CD8-positive, alpha-beta memory T cell (primary cell): Measurements from ENCODE around the gene RFTN1. TPM values are rescaled to one million over a fixed set of nuclear protein-coding genes. Genes with fewer than 3 reads are reported as not detected.

Source experiments
- CTCF ChIA-PET: fragments of 350-600 bp; sonication (Branson Sonifier 250); formaldehyde crosslinking; loops from one replicate; lab custom pipeline; 2021; ENCODE audit warnings: antibody characterized with exemption; lab: Charles Lee
- POLR2A ChIA-PET: fragments of 350-600 bp; sonication (Branson Sonifier 250); formaldehyde crosslinking; loops from one replicate; lab custom pipeline; 2021; ENCODE audit warnings: antibody characterized with exemption; lab: Charles Lee
- DNase-seq, 5 donors: peaks; one replicate each; pipeline versions ENCODE4 v3.0.0 to v3.0.0-alpha.2; 2020 to 2022; ENCODE audit warnings: mixed read lengths in 1 of 5
- H3K27ac ChIP-seq: one replicate; pipeline ENCODE4 v1.7.0; 2013; ENCODE audit warnings: low read depth, mild to moderate bottlenecking, low read length, moderate library complexity
- H3K27me3 ChIP-seq: 2 replicates; pipeline ENCODE4 v1.7.0; 2013; ENCODE audit warnings: low read length, mild to moderate bottlenecking; ENCODE audit not compliant: insufficient read depth, poor library complexity, severe bottlenecking
- H3K36me3 ChIP-seq: 2 replicates; pipeline ENCODE4 v1.7.0; 2013; ENCODE audit warnings: mild to moderate bottlenecking, low read length, moderate library complexity; ENCODE audit not compliant: insufficient read depth
- H3K4me1 ChIP-seq: 2 replicates; pipeline ENCODE4 v1.7.0; 2013; ENCODE audit warnings: mild to moderate bottlenecking, low read length, moderate library complexity; ENCODE audit not compliant: insufficient read depth
- H3K4me3 ChIP-seq: 2 replicates; pipeline ENCODE4 v1.7.0; 2013; ENCODE audit warnings: mild to moderate bottlenecking, low read length
- H3K9me3 ChIP-seq: 2 replicates; pipeline ENCODE4 v1.7.0; 2013; ENCODE audit warnings: mild to moderate bottlenecking, low read length
- H3K27ac Mint-ChIP-seq, 8 donors: one replicate each; pipeline ENCODE4 v1.8.0; 2020 to 2021; ENCODE audit warnings: mixed read lengths in 8 of 8, mild to moderate bottlenecking in 6 of 8, inconsistent platforms in 3 of 8, moderate library complexity in 3 of 8
- H3K27me3 Mint-ChIP-seq, 2 donors: one replicate each; pipeline ENCODE4 v1.8.0; 2020 to 2021; ENCODE audit warnings: mixed read lengths in 2 of 2, mild to moderate bottlenecking in 1 of 2, moderate library complexity in 1 of 2
- H3K36me3 Mint-ChIP-seq, 3 donors: one replicate each; pipeline ENCODE4 v1.8.0; 2020 to 2021; ENCODE audit warnings: mixed read lengths in 3 of 3, inconsistent platforms in 1 of 3, mild to moderate bottlenecking in 1 of 3
- H3K4me1 Mint-ChIP-seq, 3 donors: one replicate each; pipeline ENCODE4 v1.8.0; 2020 to 2021; ENCODE audit warnings: mixed read lengths in 3 of 3, inconsistent platforms in 1 of 3, mild to moderate bottlenecking in 1 of 3
- H3K4me3 Mint-ChIP-seq, 7 donors: one replicate each; pipeline ENCODE4 v1.8.0; 2020 to 2021; ENCODE audit warnings: mixed read lengths in 7 of 7, mild to moderate bottlenecking in 6 of 7, moderate library complexity in 4 of 7, inconsistent platforms in 2 of 7
- H3K9me3 Mint-ChIP-seq, 5 donors: one replicate each; pipeline ENCODE4 v1.8.0; 2020 to 2022; ENCODE audit warnings: mixed read lengths in 5 of 5, mild to moderate bottlenecking in 3 of 5, moderate library complexity in 2 of 5, inconsistent platforms in 1 of 5
- polyA plus RNA-seq: library from polyadenylated mRNA; unstranded; fragments of 300-500 nt; fragmentation: Illumina TruSeq; gene quantifications from one replicate; pipeline ENCODE4 v1.2.3, GENCODE V29; 2021
- total RNA-seq, 2 experiments: library from RNA; stranded (reverse); gene quantifications; one replicate each; pipeline ENCODE4 v1.2.3, GENCODE V29; 2021

Gene RFTN1
- total and polyA plus RNA-seq, 3 experiments from 2014 or later, result 87.4 to 126 (median 125) TPM

DNA sequence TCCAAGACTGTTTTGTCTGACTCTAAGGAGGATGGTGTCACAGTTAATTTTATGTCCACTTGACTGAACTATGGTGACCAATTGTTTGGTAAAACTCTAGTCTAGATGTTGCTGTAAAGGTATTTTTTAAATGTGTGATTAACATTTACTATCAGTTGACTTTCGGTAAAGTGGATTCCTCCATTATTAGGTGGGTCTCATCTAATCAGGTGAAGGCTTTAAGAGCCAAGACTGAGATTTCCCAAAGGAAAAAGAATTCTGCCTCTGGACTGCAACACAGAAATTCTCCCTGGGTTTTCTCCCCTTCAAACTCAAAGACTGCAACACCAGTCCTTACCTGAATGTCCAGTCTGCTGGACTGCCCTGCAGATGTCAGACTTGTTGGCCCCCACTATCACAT, 129.6 kb downstream of the RFTN1 start:
- Histone ChIP-seq H3K4me3 (no peak overlapping the region), H3K27ac (no peak overlapping the region), H3K36me3 (no peaks in the 10 kb centered on the region), H3K27me3 (no peaks in the 10 kb centered on the region), H3K4me1 (peaks cover 14% of the 10 kb centered on the region), H3K9me3 (no peaks in the 10 kb centered on the region)
- Mint-ChIP-seq H3K9me3 (no peaks in the 10 kb centered on the region), H3K27ac (peak overlapping the region in 2 of 8 donors; percentile 68 to 72), H3K4me3 (no peak overlapping the region), H3K36me3 (peaks cover 0 to 21% (median 16%) of the 10 kb centered on the region in 3 donors), H3K4me1 (peaks cover 60 to 86% (median 81%) of the 10 kb centered on the region in 3 donors), H3K27me3 (no peaks in the 10 kb centered on the region)
- DNase-seq, result no peak
- CTCF ChIA-PET, result no interaction called here
- POLR2A ChIA-PET, result no interaction called here

DNA sequence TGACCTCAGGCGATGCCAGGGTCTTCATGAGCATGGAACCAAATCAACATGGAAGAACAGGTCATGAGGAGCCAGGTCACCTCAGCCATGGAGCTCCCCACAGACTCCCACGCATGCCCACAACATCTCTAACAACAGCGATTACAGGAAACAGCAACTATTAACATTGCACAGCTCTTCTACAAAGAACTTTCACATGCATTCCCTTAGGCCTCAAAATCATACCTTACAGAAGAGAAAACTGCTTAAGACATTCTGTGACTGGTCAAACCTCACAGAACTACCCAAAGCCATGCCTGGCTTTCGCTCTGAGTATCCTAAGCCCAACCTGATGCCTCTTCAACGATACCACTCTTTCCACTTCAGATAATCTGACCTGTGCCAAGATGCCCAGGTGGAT, 130.7 kb downstream of the RFTN1 start:
- CTCF ChIA-PET, result interaction anchor here (1.4 kb wide), 1 partner anchor 63 kb away, joined by 3 read pairs; no protein-coding TSS in a partner anchor
- no peak for DNase-seq
- no peaks in the 10 kb centered on the region for H3K9me3 Mint-ChIP-seq

GRCh38 chr3:16381426-16381825, 132.1 kb downstream of the RFTN1 start:
- POLR2A ChIA-PET, result no interaction called here
- peaks cover 64 to 86% (median 81%) of the 10 kb centered on the region in 3 donors for H3K4me1 Mint-ChIP-seq

More for the DNA sequence above, 130.7 kb downstream of the RFTN1 start:
- Mint-ChIP-seq H3K4me1 (peaks cover 64 to 86% (median 81%) of the 10 kb centered on the region in 3 donors), H3K27ac (peak overlapping the region in 7 of 8 donors; percentile 39 to 85 (median 54)), H3K27me3 (no peaks in the 10 kb centered on the region), H3K4me3 (no peak overlapping the region), H3K36me3 (peaks cover 0 to 25% (median 17%) of the 10 kb centered on the region in 3 donors)
- no peaks in the 10 kb centered on the region for H3K36me3 ChIP-seq
- no peaks in the 10 kb centered on the region for H3K27me3 ChIP-seq
- no peak overlapping the region for H3K4me3 ChIP-seq
- POLR2A ChIA-PET, result no interaction called here
- peaks cover 24% of the 10 kb centered on the region for H3K4me1 ChIP-seq
- no peaks in the 10 kb centered on the region for H3K9me3 ChIP-seq
- no peak overlapping the region for H3K27ac ChIP-seq

DNA sequence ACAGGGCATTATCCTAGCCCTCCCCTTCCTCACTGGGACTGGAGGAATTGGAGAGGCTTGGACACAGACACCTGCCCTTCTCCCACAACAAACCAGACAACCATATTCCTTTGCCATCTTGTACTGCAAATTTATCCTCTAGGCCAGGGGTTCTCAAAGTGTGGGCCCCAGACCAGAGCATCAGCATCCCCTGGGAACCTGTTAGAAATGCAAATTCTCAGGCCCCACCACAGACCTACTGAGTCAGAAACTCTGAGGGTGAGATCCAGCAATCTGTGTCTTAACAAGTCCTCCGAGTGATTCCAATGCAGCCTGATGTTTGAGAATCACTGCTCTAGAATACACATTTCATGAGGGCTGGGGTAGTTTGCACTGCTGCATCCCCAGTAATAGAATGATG, 133.1 kb downstream of the RFTN1 start:
- peaks cover 69 to 87% (median 85%) of the 10 kb centered on the region in 3 donors for H3K4me1 Mint-ChIP-seq
- peaks cover 0 to 43% (median 22%) of the 10 kb centered on the region in 3 donors for H3K36me3 Mint-ChIP-seq
- no peaks in the 10 kb centered on the region for H3K27me3 Mint-ChIP-seq
- Histone ChIP-seq H3K4me3 (no peak overlapping the region), H3K9me3 (no peaks in the 10 kb centered on the region), H3K27me3 (no peaks in the 10 kb centered on the region), H3K27ac (no peak overlapping the region), H3K36me3 (no peaks in the 10 kb centered on the region), H3K4me1 (peaks cover 41% of the 10 kb centered on the region)
- H3K4me3 Mint-ChIP-seq, result no peak overlapping the region
- peak overlapping the region in 3 of 8 donors; percentile 19 to 83 (median 34) for H3K27ac Mint-ChIP-seq
- POLR2A ChIA-PET, result no interaction called here
- H3K9me3 Mint-ChIP-seq, result no peaks in the 10 kb centered on the region
- CTCF ChIA-PET, result no interaction called here
- no peak for DNase-seq

More at GRCh38 chr3:16381426-16381825, 132.1 kb downstream of the RFTN1 start:
- Mint-ChIP-seq H3K9me3 (no peaks in the 10 kb centered on the region), H3K27me3 (no peaks in the 10 kb centered on the region), H3K27ac (peak overlapping the region in 3 of 8 donors; percentile 4 to 16 (median 5)), H3K4me3 (no peak overlapping the region), H3K36me3 (peaks cover 0 to 35% (median 18%) of the 10 kb centered on the region in 3 donors)
- no peaks in the 10 kb centered on the region for H3K36me3 ChIP-seq
- no peak overlapping the region for H3K4me3 ChIP-seq
- no peaks in the 10 kb centered on the region for H3K27me3 ChIP-seq
- no peak for DNase-seq
- H3K27ac ChIP-seq, result no peak overlapping the region
- H3K4me1 ChIP-seq, result peaks cover 33% of the 10 kb centered on the region
- H3K9me3 ChIP-seq, result no peaks in the 10 kb centered on the region
- CTCF ChIA-PET, result no interaction called here

DNA sequence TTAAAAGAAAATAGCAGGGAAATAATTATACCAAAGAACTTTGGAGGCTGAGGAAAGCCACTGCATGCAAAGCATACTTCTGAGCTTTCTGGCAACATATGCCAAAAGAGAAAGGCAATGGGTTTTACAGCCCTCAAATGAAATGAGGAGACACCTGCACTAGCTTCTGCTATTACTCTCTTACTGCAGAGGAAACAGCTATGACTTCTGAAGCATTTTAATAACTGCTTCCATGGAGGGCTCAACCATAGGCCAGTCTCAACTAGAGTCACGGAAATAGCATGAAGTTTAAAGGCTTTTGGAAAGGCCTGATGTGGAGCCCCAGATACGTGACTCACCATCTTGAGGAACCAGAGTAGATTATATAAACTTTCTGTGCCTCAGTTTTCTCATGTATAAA, 133.7 kb downstream of the RFTN1 start:
- H3K36me3 Mint-ChIP-seq, result peaks cover 0 to 48% (median 22%) of the 10 kb centered on the region in 3 donors
- H3K27me3 Mint-ChIP-seq, result no peaks in the 10 kb centered on the region
- H3K27ac ChIP-seq, result no peak overlapping the region
- DNase-seq, result no peak
- no peaks in the 10 kb centered on the region for H3K9me3 ChIP-seq
- peaks cover 72 to 89% (median 85%) of the 10 kb centered on the region in 3 donors for H3K4me1 Mint-ChIP-seq
- CTCF ChIA-PET, result interaction anchor here (0.6 kb wide), 1 partner anchor 66 kb away, joined by 3 read pairs; no protein-coding TSS in a partner anchor
- H3K27me3 ChIP-seq, result no peaks in the 10 kb centered on the region
- H3K4me3 ChIP-seq, result no peak overlapping the region
- H3K4me3 Mint-ChIP-seq, result no peak overlapping the region
- H3K9me3 Mint-ChIP-seq, result no peaks in the 10 kb centered on the region
- POLR2A ChIA-PET, result no interaction called here
- no peaks in the 10 kb centered on the region for H3K36me3 ChIP-seq
- peak overlapping the region in 4 of 8 donors; percentile 12 to 48 (median 30) for H3K27ac Mint-ChIP-seq
- peaks cover 47% of the 10 kb centered on the region for H3K4me1 ChIP-seq

GRCh38 chr3:16378920-16379319, 134.6 kb downstream of the RFTN1 start:
- peak overlapping the region in 5 of 7 donors; percentile 45 to 67 (median 57) for H3K4me3 Mint-ChIP-seq
- POLR2A ChIA-PET, result interaction anchor here (0.5 kb wide), 1 partner anchor 96 kb away, joined by 3 read pairs; no protein-coding TSS in a partner anchor
- peaks cover 0 to 56% (median 22%) of the 10 kb centered on the region in 3 donors for H3K36me3 Mint-ChIP-seq
- Histone ChIP-seq H3K27ac (no peak overlapping the region), H3K36me3 (no peaks in the 10 kb centered on the region), H3K27me3 (no peaks in the 10 kb centered on the region), H3K9me3 (no peaks in the 10 kb centered on the region), H3K4me1 (peaks cover 56% of the 10 kb centered on the region), H3K4me3 (no peak overlapping the region)
- peaks cover 77 to 96% (median 86%) of the 10 kb centered on the region in 3 donors for H3K4me1 Mint-ChIP-seq
- peak overlapping the region in 7 of 8 donors; percentile 64 to 89 (median 87) for H3K27ac Mint-ChIP-seq
- no peaks in the 10 kb centered on the region for H3K9me3 Mint-ChIP-seq
- DNase-seq, result no peak
- CTCF ChIA-PET, result interaction anchor here (0.5 kb wide), 1 partner anchor 111 kb away, joined by 3 read pairs; no protein-coding TSS in a partner anchor
- H3K27me3 Mint-ChIP-seq, result no peaks in the 10 kb centered on the region

- Histone ChIP-seq H3K36me3 (no peaks in the 10 kb centered on the region), H3K4me1 (peaks cover 57% of the 10 kb centered on the region), H3K27me3 (no peaks in the 10 kb centered on the region), H3K9me3 (no peaks in the 10 kb centered on the region), H3K27ac (no peak overlapping the region), H3K4me3 (no peak overlapping the region)
- H3K4me3 Mint-ChIP-seq, result peak overlapping the region in 5 of 7 donors; percentile 54 to 70 (median 63)
- no peak for DNase-seq
- H3K36me3 Mint-ChIP-seq, result peaks cover 0 to 60% (median 22%) of the 10 kb centered on the region in 3 donors
- ChIA-PET CTCF (interaction anchor here (0.5 kb wide), 1 partner anchor 111 kb away, joined by 3 read pairs; no protein-coding TSS in a partner anchor), POLR2A (interaction anchor here (0.5 to 0.7 kb wide), 2 partner anchors 78 to 96 kb away, joined by 3 read pairs; no protein-coding TSS in a partner anchor)
- no peaks in the 10 kb centered on the region for H3K9me3 Mint-ChIP-seq
- H3K27me3 Mint-ChIP-seq, result no peaks in the 10 kb centered on the region
- peaks cover 78 to 97% (median 86%) of the 10 kb centered on the region in 3 donors for H3K4me1 Mint-ChIP-seq
- peak overlapping the region; percentile 78 to 89 (median 86) for H3K27ac Mint-ChIP-seq
Observed at GRCh38 chr3:16378415-16378814, 135.1 kb downstream of the RFTN1 start.

DNA sequence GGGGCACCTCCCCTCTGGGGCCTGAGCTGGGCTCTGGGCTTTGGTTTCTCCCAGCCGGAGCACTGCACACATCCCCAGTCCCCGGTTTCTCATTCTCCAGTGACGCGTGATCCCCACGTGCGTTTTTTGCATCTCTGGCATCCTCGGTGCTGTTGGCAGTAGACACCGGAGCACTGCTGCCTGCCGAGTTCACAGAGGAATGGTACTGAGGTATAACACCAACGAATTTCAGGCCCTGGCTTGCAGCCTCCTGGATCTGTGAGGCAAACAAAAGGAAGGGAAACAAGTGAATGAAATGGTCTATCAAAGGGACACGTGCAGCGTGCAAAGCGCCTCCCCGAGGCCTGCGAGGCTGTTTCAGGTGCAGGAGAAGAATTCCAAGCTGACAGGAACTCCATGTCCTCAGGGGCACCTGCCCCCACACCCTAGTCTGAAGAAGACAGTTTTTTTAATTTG, 135.6 kb downstream of the RFTN1 start:
- POLR2A ChIA-PET, result interaction anchor here (0.7 kb wide), 1 partner anchor 77 kb away, joined by 3 read pairs; no protein-coding TSS in a partner anchor
- no peaks in the 10 kb centered on the region for H3K27me3 ChIP-seq
- H3K4me1 ChIP-seq, result peaks cover 53% of the 10 kb centered on the region
- no peaks in the 10 kb centered on the region for H3K36me3 ChIP-seq
- H3K4me3 ChIP-seq, result peak overlapping the region; percentile 33
- CTCF ChIA-PET, result interaction anchor here (1.1 kb wide), 2 partner anchors 89 to 105 kb away, joined by 3 to 4 read pairs; no protein-coding TSS in a partner anchor
- Mint-ChIP-seq H3K27me3 (no peaks in the 10 kb centered on the region), H3K36me3 (peaks cover 0 to 63% (median 22%) of the 10 kb centered on the region in 3 donors), H3K27ac (peak overlapping the region; percentile 78 to 89 (median 86)), H3K9me3 (no peaks in the 10 kb centered on the region), H3K4me1 (peaks cover 80 to 97% (median 86%) of the 10 kb centered on the region in 3 donors), H3K4me3 (peak overlapping the region in 6 of 7 donors; percentile 33 to 70 (median 60))
- no peak for DNase-seq
- no peaks in the 10 kb centered on the region for H3K9me3 ChIP-seq
- no peak overlapping the region for H3K27ac ChIP-seq
